ENCODE results near the gene DHFR. TPM values are rescaled to one million over a fixed set of nuclear protein-coding genes. Genes with fewer than 3 reads are reported as not detected.

The DHFR gene
- total and polyA plus RNA-seq, 2 of the 8 experiments (the other 6 are each of a cell fraction or from before 2014, with no cell fraction given): 46.4 to 88.9 TPM

GRCh38 chr5:80696450-80696849 is 41.7 kb upstream of the DHFR start (continued):
- TF ChIP-seq CHD7 (IDR thresholded peaks at IDR 0.05; ENCODE audit: insufficient replicate concordance, low read length) (no peak), BRCA1 (IDR thresholded peaks at IDR 0.05; ENCODE audit: low read depth, low read length) (no peak), MAX (IDR thresholded peaks at IDR 0.05) (no peak), CBX5 (IDR thresholded peaks at IDR 0.05; ENCODE audit: low read depth, low read length) (no peak), EP300 (IDR thresholded peaks at IDR 0.05; ENCODE audit: borderline replicate concordance in 1 of 2, low read depth in 2 of 2, low read length in 2 of 2) (no peak), PHF8 (conservative IDR thresholded peaks at IDR 0.05; ENCODE audit: low read depth, low read length) (no peak), RXRA (IDR thresholded peaks at IDR 0.05; ENCODE audit: insufficient read depth, low read depth, low read length) (no peak), TBP (IDR thresholded peaks at IDR 0.05; ENCODE audit: low read depth, low read length) (no peak), GABPA (IDR thresholded peaks at IDR 0.05; ENCODE audit: borderline replicate concordance, insufficient read depth, low read length) (no peak), SP2 (IDR thresholded peaks at IDR 0.05; ENCODE audit: low read length) (no peak)
